HepG2 (cell line): ENCODE results near the gene VPS11. TPM values are rescaled to one million over a fixed set of nuclear protein-coding genes. Genes with fewer than 3 reads are reported as not detected.

Experiments
- AHR ChIP-seq: IDR thresholded peaks from 2 replicates; pipeline ENCODE4 v1.6.1; 2018; ENCODE audit warnings: missing genetic modification reagents, missing compliant biosample characterization
- ATF2 ChIP-seq: sonication (generic); formaldehyde crosslinking; IDR thresholded peaks from 2 replicates; pipeline ENCODE4 v1.4.0; 2020; ENCODE audit warnings: missing genetic modification reagents
- FOXJ3 ChIP-seq: sonication (generic); formaldehyde crosslinking; IDR thresholded peaks from 2 replicates; pipeline ENCODE4 v1.4.0; 2020; ENCODE audit warnings: missing genetic modification reagents, mild to moderate bottlenecking, borderline replicate concordance
- FOXP1 ChIP-seq, 2 experiments: fragments of 450-650 bp in 1 of 2; IDR thresholded peaks; 2 replicates each; pipeline ENCODE4 v1.6.1; 2017 to 2018; ENCODE audit warnings: antibody characterized with exemption in 1 of 2
- FUBP1 ChIP-seq: sonication (generic); formaldehyde crosslinking; IDR thresholded peaks from 2 replicates; pipeline ENCODE4 v1.5.1; 2020; ENCODE audit warnings: missing genetic modification reagents, mild to moderate bottlenecking, borderline replicate concordance
- IRX3 ChIP-seq: sonication (generic); formaldehyde crosslinking; IDR thresholded peaks from 2 replicates; pipeline ENCODE4 v1.8.1; 2023; ENCODE audit warnings: mild to moderate bottlenecking, low read depth, missing genetic modification reagents, borderline replicate concordance
- KMT2A ChIP-seq: sonication (generic); formaldehyde crosslinking; IDR thresholded peaks from 2 replicates; pipeline ENCODE4 v1.4.0; 2020; ENCODE audit warnings: missing genetic modification reagents
- MTA1 ChIP-seq: sonication (generic); formaldehyde crosslinking; IDR thresholded peaks from 2 replicates; pipeline ENCODE4 v1.4.0; 2020; ENCODE audit warnings: missing genetic modification reagents, mild to moderate bottlenecking, borderline replicate concordance
- NR2F6 ChIP-seq, 2 experiments: IDR thresholded peaks; 2 replicates each; pipeline ENCODE4 v1.6.1; 2016; ENCODE audit warnings: antibody characterized with exemption in 1 of 2, mild to moderate bottlenecking in 1 of 2
- PAF1 ChIP-seq: IDR thresholded peaks from 2 replicates; pipeline ENCODE4 v1.6.1; 2016; ENCODE audit warnings: missing genetic modification reagents, missing compliant biosample characterization
- PAX8 ChIP-seq: sonication (generic); formaldehyde crosslinking; IDR thresholded peaks from 2 replicates; pipeline ENCODE4 v1.8.0; 2022; ENCODE audit warnings: mild to moderate bottlenecking, missing genetic modification reagents, borderline replicate concordance
- REL ChIP-seq: sonication (generic); formaldehyde crosslinking; conservative IDR thresholded peaks from 2 replicates; pipeline ENCODE4 v1.8.0; 2022; ENCODE audit warnings: mild to moderate bottlenecking, missing genetic modification reagents, moderate library complexity
- SKI ChIP-seq: fragments of 450-650 bp; IDR thresholded peaks from one replicate; pipeline ENCODE4 v1.6.1; 2018; ENCODE audit warnings: mild to moderate bottlenecking; ENCODE audit not compliant: partially characterized antibody
- SMARCE1 ChIP-seq: fragments of 450-650 bp; IDR thresholded peaks from 2 replicates; pipeline ENCODE4 v1.6.1; 2017; ENCODE audit warnings: borderline replicate concordance
- ZBTB34 ChIP-seq: sonication (generic); formaldehyde crosslinking; IDR thresholded peaks from 2 replicates; pipeline ENCODE4 v1.8.0; 2022; ENCODE audit warnings: mild to moderate bottlenecking, missing genetic modification reagents
- ZBTB7A ChIP-seq: sonication (generic); formaldehyde crosslinking; IDR thresholded peaks from 2 replicates; pipeline ENCODE4 v1.8.0; 2022; ENCODE audit warnings: mild to moderate bottlenecking, missing genetic modification reagents
- ZEB1 ChIP-seq: IDR thresholded peaks from 2 replicates; pipeline ENCODE4 v1.6.1; 2012; ENCODE audit warnings: mild to moderate bottlenecking, low read depth, inconsistent platforms; ENCODE audit not compliant: insufficient replicate concordance
- ZFP41 ChIP-seq: sonication (generic); formaldehyde crosslinking; IDR thresholded peaks from 2 replicates; pipeline ENCODE4 v1.4.0; 2020; ENCODE audit warnings: mild to moderate bottlenecking, missing genetic modification reagents, borderline replicate concordance
- ZFP90 ChIP-seq: sonication (generic); formaldehyde crosslinking; IDR thresholded peaks from 2 replicates; pipeline ENCODE4 v1.8.0; 2022; ENCODE audit warnings: missing genetic modification reagents, mild to moderate bottlenecking, inconsistent platforms, borderline replicate concordance
- ZNF343 ChIP-seq: sonication (generic); formaldehyde crosslinking; IDR thresholded peaks from 2 replicates; pipeline ENCODE4 v1.4.0; 2020; ENCODE audit warnings: mild to moderate bottlenecking, missing genetic modification reagents
- ZNF691 ChIP-seq: sonication (generic); formaldehyde crosslinking; IDR thresholded peaks from 2 replicates; pipeline ENCODE4 v1.4.0; 2020; ENCODE audit warnings: missing genetic modification reagents, low read depth, mild to moderate bottlenecking, borderline replicate concordance
- ZNF746 ChIP-seq: sonication (generic); formaldehyde crosslinking; IDR thresholded peaks from 2 replicates; pipeline ENCODE4 v1.8.0; 2022; ENCODE audit warnings: mild to moderate bottlenecking, missing genetic modification reagents
- ZNF792 ChIP-seq: IDR thresholded peaks from 2 replicates; pipeline ENCODE4 v1.6.1; 2016
- ZNF816 ChIP-seq: sonication (generic); formaldehyde crosslinking; IDR thresholded peaks from 2 replicates; pipeline ENCODE4 v1.8.0; 2022; ENCODE audit warnings: missing genetic modification reagents, mild to moderate bottlenecking, borderline replicate concordance
- ZNF891 ChIP-seq: sonication (generic); formaldehyde crosslinking; IDR thresholded peaks from 2 replicates; pipeline ENCODE4 v1.5.0; 2020; ENCODE audit warnings: mild to moderate bottlenecking, missing genetic modification reagents
- polyA plus RNA-seq, 8 experiments: library from polyadenylated mRNA; depleted of rRNA in 3 of 8; stranded (reverse) in 7 of 8; unstranded in 1 of 8; fragments of >200 nt; fragmentation: Illumina TruSeq in 4 of 8; extraction: Trizol in 4 of 8; gene quantifications; 2 replicates each; pipeline versions ENCODE4 v1.2.1 to v1.2.3, GENCODE V29; 2011 to 2016; ENCODE audit warnings: low read depth in 4 of 8, missing spikeins in 1 of 8, mixed read lengths in 1 of 8; ENCODE audit not compliant: insufficient read depth in 1 of 8
- total RNA-seq, 5 experiments: library from RNA; depleted of rRNA; stranded (reverse); fragments of >200 nt; fragmentation: Illumina TruSeq; extraction: Trizol; gene quantifications; 2 replicates each; pipeline ENCODE4 v1.2.3, GENCODE V29; 2016; ENCODE audit warnings: low read depth in 1 of 5

The VPS11 gene
- total and polyA plus RNA-seq, 2 of the 13 experiments (the other 11 are each of a cell fraction or from before 2014, with no cell fraction given): 13.7 to 21.6 TPM

- TF ChIP-seq SKI (no peak), AHR (CRISPR knock-in tag) (0 out of 2 replicates have a peak, but pooled peaks have one; percentile 15), ATF2 (CRISPR knock-in tag) (0 out of 2 replicates have a peak, but pooled peaks have one; percentile 32), ZNF343 (CRISPR knock-in tag) (no peak), PAX8 (CRISPR knock-in tag) (no peak), SMARCE1 (no peak), ZFP41 (CRISPR knock-in tag) (no peak), FOXP1 (IDR thresholded peaks at IDR 0.05) (no peak), FOXP1 (CRISPR knock-in tag; IDR thresholded peaks at IDR 0.05) (no peak), KMT2A (CRISPR knock-in tag) (peak; percentile 43; the same call in 1 of the 2 replicates), ZNF891 (peak; percentile 37; the same call in 1 of the 2 replicates), ZBTB7A (CRISPR knock-in tag) (no peak), ZNF691 (CRISPR knock-in tag) (no peak; the same call in 1 of the 2 replicates), NR2F6 (IDR thresholded peaks at IDR 0.05) (no peak), NR2F6 (CRISPR knock-in tag; IDR thresholded peaks at IDR 0.05) (no peak), ZNF816 (CRISPR knock-in tag) (no peak), MTA1 (CRISPR knock-in tag) (no peak), FOXJ3 (CRISPR knock-in tag) (no peak), ZNF746 (CRISPR knock-in tag) (no peak), ZFP90 (CRISPR knock-in tag) (no peak), REL (CRISPR knock-in tag) (no peak), ZBTB34 (CRISPR knock-in tag) (no peak), FUBP1 (no peak), IRX3 (CRISPR knock-in tag) (peak; percentile 78; the same call in 1 of the 2 replicates), PAF1 (CRISPR knock-in tag) (0 out of 2 replicates have a peak, but pooled peaks have one; percentile 64), ZEB1 (no peak), ZNF792 (no peak)
Observed at GRCh38 chr11:119093942-119094815, 26.6 kb downstream of the VPS11 start (continued).
